Dermis microvascular lymphatic vessel endothelial cell (primary cell): ENCODE data around the gene KRTAP10-3. TPM values are rescaled to one million over a fixed set of nuclear protein-coding genes. Genes with fewer than 3 reads are reported as not detected.
"Not testable (repeated sequence)": the region's sequence is repeated elsewhere in the genome, so short reads cannot be mapped to it uniquely, and the experiment has no call there.

Experiments used
- DNase-seq, 2 donors: peaks; one replicate each; pipeline versions ENCODE4 v3.0.0 to v3.0.0-alpha.2; 2010; ENCODE audit warnings: low read depth in 2 of 2
- total RNA-seq: library from RNA; depleted of rRNA; stranded (reverse); fragments of >200 nt; gene quantifications from 2 replicates; pipeline ENCODE4 v1.2.1, GENCODE V29; 2014

Gene KRTAP10-3
- total RNA-seq, 1 donor from 2014 or later, result not detected

GRCh38 chr21:44571844-44572782, 13.5 kb upstream of the KRTAP10-3 start:
- DNase-seq, result no peak

GRCh38 chr21:44571296-44571695, 12.7 kb upstream of the KRTAP10-3 start:
- no peak for DNase-seq

GRCh38 chr21:44569861-44570517, 11.4 kb upstream of the KRTAP10-3 start:
- no peak for DNase-seq

GRCh38 chr21:44568667-44569556, 10.3 kb upstream of the KRTAP10-3 start:
- no peak for DNase-seq

- DNase-seq, result no peak
Observed at GRCh38 chr21:44568261-44568660, 9.7 kb upstream of the KRTAP10-3 start.

GRCh38 chr21:44567481-44568171, 9.0 kb upstream of the KRTAP10-3 start:
- no peak for DNase-seq

GRCh38 chr21:44566403-44566802, 7.8 kb upstream of the KRTAP10-3 start:
- no peak for DNase-seq

GRCh38 chr21:44564886-44565598, 6.4 kb upstream of the KRTAP10-3 start:
- DNase-seq, result no peak

- no peak for DNase-seq
Observed at GRCh38 chr21:44564099-44564498, 5.5 kb upstream of the KRTAP10-3 start.

- not testable (repeated sequence) for DNase-seq
Observed at GRCh38 chr21:44558329-44558675, 293 bp downstream of the KRTAP10-3 start.

- DNase-seq, result no peak
Observed at GRCh38 chr21:44557491-44558328, 885 bp downstream of the KRTAP10-3 start.

- no peak for DNase-seq
Observed at GRCh38 chr21:44556879-44557278, 1.7 kb downstream of the KRTAP10-3 start.

GRCh38 chr21:44555200-44555875, 3.3 kb downstream of the KRTAP10-3 start:
- no peak for DNase-seq

- DNase-seq, result no peak
Observed at GRCh38 chr21:44552681-44553080, 5.9 kb downstream of the KRTAP10-3 start.

GRCh38 chr21:44552136-44552535, 6.5 kb downstream of the KRTAP10-3 start:
- no peak for DNase-seq

GRCh38 chr21:44551340-44551961, 7.1 kb downstream of the KRTAP10-3 start, which contains the start of gene KRTAP10-2:
KRTAP10-2 (minus strand) TSS chr21:44551505; CDS start chr21:44551458, 47 bp downstream.
- no peak for DNase-seq

- DNase-seq, result no peak
Observed at GRCh38 chr21:44550807-44551206, 7.8 kb downstream of the KRTAP10-3 start.

GRCh38 chr21:44550285-44550684, 8.3 kb downstream of the KRTAP10-3 start:
- DNase-seq, result not testable (repeated sequence)
